B cell (primary cell): ENCODE results near the gene MAP7D1. TPM values are rescaled to one million over a fixed set of nuclear protein-coding genes. Genes with fewer than 3 reads are reported as not detected.

ENCODE experiments used
- ATAC-seq: fragments of 200-7000 bp; cut with Tn5 transposase; one replicate; pipeline ENCODE4 v1.10.0; 2021; ENCODE audit warnings: low read depth, mild to moderate bottlenecking, moderate number of reproducible peaks, moderate library complexity
- CTCF ChIA-PET: fragments of 350-600 bp; sonication (Branson Sonifier 250); formaldehyde crosslinking; loops from one replicate; lab custom pipeline; 2021; ENCODE audit warnings: antibody characterized with exemption, inconsistent platforms; lab: Charles Lee
- POLR2A ChIA-PET: fragments of 350-600 bp; sonication (Branson Sonifier 250); formaldehyde crosslinking; loops from one replicate; lab custom pipeline; 2021; ENCODE audit warnings: antibody characterized with exemption; lab: Charles Lee
- DNase-seq: peaks from one replicate; pipeline ENCODE4 v3.0.0; 2013
- H2AFZ ChIP-seq: 2 replicates; pipeline ENCODE4 v1.6.1; 2012; ENCODE audit warnings: mild to moderate bottlenecking, low read depth, low read length; ENCODE audit not compliant: insufficient read depth, poor library complexity, severe bottlenecking
- H3K27ac ChIP-seq, 2 donors: 1 replicate in 1 of 2; 2 replicates in 1 of 2; pipeline ENCODE4 v1.5.1; 2012 to 2013; ENCODE audit warnings: low read length in 2 of 2, mild to moderate bottlenecking in 2 of 2, moderate library complexity in 1 of 2
- H3K27me3 ChIP-seq, 4 experiments: fragments of 200-600 bp in 1 of 4; sonication (generic) in 1 of 4; replicated peaks in 1 of 4; 1 replicate in 2 of 4; 2 replicates in 2 of 4; pipeline versions ENCODE4 v1.6.1 to v1.7.0; 2013 to 2016; ENCODE audit warnings: low read length in 3 of 4, mild to moderate bottlenecking in 2 of 4, mixed read lengths in 1 of 4, moderate library complexity in 1 of 4; ENCODE audit not compliant: insufficient read depth in 4 of 4, control insufficient read depth in 3 of 4; ENCODE audit errors: control extremely low read depth in 1 of 4
- H3K36me3 ChIP-seq, 2 experiments: replicated peaks in 1 of 2; 1 replicate in 1 of 2; 2 replicates in 1 of 2; pipeline versions ENCODE4 v1.6.1 to v1.7.1; 2013; ENCODE audit warnings: low read length in 1 of 2; ENCODE audit not compliant: insufficient read depth in 2 of 2, control insufficient read depth in 1 of 2; ENCODE audit errors: control extremely low read depth in 1 of 2, extremely low read depth in 1 of 2
- H3K4me1 ChIP-seq, 2 donors: fragments of 200-600 bp in 1 of 2; sonication (generic) in 1 of 2; 1 replicate in 1 of 2; 2 replicates in 1 of 2; pipeline versions ENCODE4 v1.5.1 to v1.6.1; 2013 to 2017; ENCODE audit warnings: low read length in 2 of 2; ENCODE audit not compliant: control insufficient read depth in 2 of 2, insufficient read depth in 2 of 2
- H3K4me2 ChIP-seq: replicated peaks from 2 replicates; pipeline ENCODE3; 2012; ENCODE audit warnings: mild to moderate bottlenecking, low read depth, low read length; ENCODE audit not compliant: poor library complexity, severe bottlenecking
- H3K4me3 ChIP-seq, 5 experiments: fragments of 200-600 bp in 1 of 5; sonication (generic) in 1 of 5; 1 replicate in 3 of 5; 2 replicates in 2 of 5; pipeline versions ENCODE4 v1.5.1 to v1.7.0; 2011 to 2016; ENCODE audit warnings: low read length in 4 of 5, mild to moderate bottlenecking in 4 of 5, low read depth in 2 of 5, control low read depth in 1 of 5, moderate library complexity in 1 of 5; ENCODE audit not compliant: insufficient read depth in 1 of 5; ENCODE audit errors: control extremely low read depth in 1 of 5, extremely low read depth in 1 of 5
- H3K79me2 ChIP-seq: fragments of 200-600 bp; sonication (generic); one replicate; pipeline ENCODE4 v1.6.0; 2016; ENCODE audit warnings: low read length; ENCODE audit not compliant: control insufficient read depth, insufficient read depth
- H3K9ac ChIP-seq: fragments of 200-600 bp; sonication (generic); 2 replicates; pipeline ENCODE4 v1.6.1; 2017; ENCODE audit warnings: mild to moderate bottlenecking, low read length, moderate library complexity
- H3K9me3 ChIP-seq, 3 donors: one replicate each; pipeline versions ENCODE4 v1.6.1 to v1.7.1; 2013; ENCODE audit warnings: low read length in 2 of 3; ENCODE audit not compliant: control insufficient read depth in 2 of 3, insufficient read depth in 1 of 3; ENCODE audit errors: control extremely low read depth in 1 of 3
- H4K20me1 ChIP-seq: 2 replicates; pipeline ENCODE4 v1.6.0; 2012; ENCODE audit warnings: mild to moderate bottlenecking, low read length; ENCODE audit not compliant: insufficient read depth, control insufficient read depth, poor library complexity, severe bottlenecking
- H3K27ac Mint-ChIP-seq: one replicate; pipeline ENCODE4 v1.8.0; 2021; ENCODE audit warnings: mixed read lengths
- H3K27me3 Mint-ChIP-seq: one replicate; pipeline ENCODE4 v1.8.0; 2021; ENCODE audit warnings: mixed read lengths
- H3K4me1 Mint-ChIP-seq: one replicate; pipeline ENCODE4 v1.8.0; 2021; ENCODE audit warnings: mixed read lengths
- H3K4me3 Mint-ChIP-seq: one replicate; pipeline ENCODE4 v1.8.0; 2021; ENCODE audit warnings: mixed read lengths
- H3K9me3 Mint-ChIP-seq: one replicate; pipeline ENCODE4 v1.8.0; 2022; ENCODE audit warnings: mixed read lengths; ENCODE audit not compliant: insufficient read depth
- EZH2 ChIP-seq: IDR thresholded peaks from 2 replicates; pipeline ENCODE4 v1.6.1; 2012; ENCODE audit warnings: borderline replicate concordance, low read depth, mild to moderate bottlenecking, moderate library complexity, low read length; ENCODE audit not compliant: insufficient read depth, poor library complexity, severe bottlenecking
- WGBS: methylation state at CpG from one replicate; pipeline ENCODE4 v1.1.5; 2013; ENCODE audit warnings: missing lambda C conversion rate; ENCODE audit not compliant: insufficient coverage; 5-methylcytosine and 5-hydroxymethylcytosine counted together
- intact Hi-C: fragments of 100-400 bp; cut with micrococcal nuclease; formaldehyde crosslinking; loops from one replicate; pipeline ENCODE4 v1.10.0; 2022
- polyA plus RNA-seq: library from polyadenylated mRNA; depleted of rRNA; stranded (reverse); fragments of >200 nt; gene quantifications from 2 replicates; pipeline ENCODE4 v1.2.3, GENCODE V29; 2012
- total RNA-seq, 2 donors: library from RNA; stranded (reverse); fragments of 120-200 nt in 1 of 2; gene quantifications; 1 replicate in 1 of 2; 2 replicates in 1 of 2; pipeline versions ENCODE4 v1.2.3 to v1.2.4, GENCODE V29; 2013 to 2022
- TF ChIP-seq, protein P1 (sequence below): fragments of 200-600 bp; IDR thresholded peaks from one replicate; pipeline ENCODE4 v1.8.0; 2022; ENCODE audit warnings: antibody characterized with exemption, mild to moderate bottlenecking

Gene MAP7D1
- total and polyA plus RNA-seq, 2 donors (not counting 1 experiment from before 2014, with no cell fraction given): 44.2 to 65.2 TPM

DNA sequence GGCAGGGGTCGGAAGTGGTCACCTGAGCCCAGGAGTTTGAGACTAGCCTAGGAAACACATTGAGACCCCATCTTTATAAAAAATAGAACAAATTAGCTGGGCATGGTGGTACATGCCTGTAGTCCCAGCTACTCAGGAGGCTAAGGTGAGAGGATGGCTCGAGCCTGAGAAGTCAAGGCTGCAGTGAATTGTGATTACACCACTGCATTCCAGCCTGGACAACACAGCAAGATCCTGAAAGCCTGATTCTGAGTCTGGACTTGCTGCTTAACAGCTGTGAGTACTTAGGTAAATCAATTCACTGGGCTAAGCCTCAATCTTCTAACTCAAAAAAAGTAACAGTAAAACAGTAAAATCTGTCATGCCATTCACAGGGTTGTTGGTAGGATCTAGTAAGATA lies 11.5 kb upstream of the MAP7D1 start:
- ChIA-PET POLR2A (no interaction called here), CTCF (interaction anchor here (1.5 to 3.8 kb wide), 3 partner anchors 9 to 44 kb away, joined by 5 to 16 read pairs (median 14); no protein-coding TSS in a partner anchor)
- Histone ChIP-seq H3K4me1 (peaks cover 6 to 16% of the 10 kb centered on the region in 2 donors), H3K9me3 (no peaks in the 10 kb centered on the region), H3K36me3 (peaks cover 4 to 17% of the 10 kb centered on the region in 2 experiments), H2AFZ (no peak overlapping the region), H3K79me2 (peaks cover 82% of the 10 kb centered on the region), H4K20me1 (peaks cover 16% of the 10 kb centered on the region), H3K27ac (no peak overlapping the region), H3K4me3 (no peak overlapping the region), H3K4me2 (no peak overlapping the region), H3K9ac (no peak overlapping the region), H3K27me3 (no peaks in the 10 kb centered on the region)
- Mint-ChIP-seq H3K4me3 (no peak overlapping the region), H3K9me3 (no peaks in the 10 kb centered on the region), H3K27me3 (no peaks in the 10 kb centered on the region), H3K27ac (no peak overlapping the region), H3K4me1 (peaks cover 42% of the 10 kb centered on the region)
- TF ChIP-seq, protein P1, sequence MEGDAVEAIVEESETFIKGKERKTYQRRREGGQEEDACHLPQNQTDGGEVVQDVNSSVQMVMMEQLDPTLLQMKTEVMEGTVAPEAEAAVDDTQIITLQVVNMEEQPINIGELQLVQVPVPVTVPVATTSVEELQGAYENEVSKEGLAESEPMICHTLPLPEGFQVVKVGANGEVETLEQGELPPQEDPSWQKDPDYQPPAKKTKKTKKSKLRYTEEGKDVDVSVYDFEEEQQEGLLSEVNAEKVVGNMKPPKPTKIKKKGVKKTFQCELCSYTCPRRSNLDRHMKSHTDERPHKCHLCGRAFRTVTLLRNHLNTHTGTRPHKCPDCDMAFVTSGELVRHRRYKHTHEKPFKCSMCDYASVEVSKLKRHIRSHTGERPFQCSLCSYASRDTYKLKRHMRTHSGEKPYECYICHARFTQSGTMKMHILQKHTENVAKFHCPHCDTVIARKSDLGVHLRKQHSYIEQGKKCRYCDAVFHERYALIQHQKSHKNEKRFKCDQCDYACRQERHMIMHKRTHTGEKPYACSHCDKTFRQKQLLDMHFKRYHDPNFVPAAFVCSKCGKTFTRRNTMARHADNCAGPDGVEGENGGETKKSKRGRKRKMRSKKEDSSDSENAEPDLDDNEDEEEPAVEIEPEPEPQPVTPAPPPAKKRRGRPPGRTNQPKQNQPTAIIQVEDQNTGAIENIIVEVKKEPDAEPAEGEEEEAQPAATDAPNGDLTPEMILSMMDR: no peak
- TF ChIP-seq EZH2: no peak
- intact Hi-C loops: no loop called here
- ATAC-seq (no peak), DNase-seq (no peak)
- 100% methylated on average over 2 of the region's 2 CpGs for WGBS

DNA sequence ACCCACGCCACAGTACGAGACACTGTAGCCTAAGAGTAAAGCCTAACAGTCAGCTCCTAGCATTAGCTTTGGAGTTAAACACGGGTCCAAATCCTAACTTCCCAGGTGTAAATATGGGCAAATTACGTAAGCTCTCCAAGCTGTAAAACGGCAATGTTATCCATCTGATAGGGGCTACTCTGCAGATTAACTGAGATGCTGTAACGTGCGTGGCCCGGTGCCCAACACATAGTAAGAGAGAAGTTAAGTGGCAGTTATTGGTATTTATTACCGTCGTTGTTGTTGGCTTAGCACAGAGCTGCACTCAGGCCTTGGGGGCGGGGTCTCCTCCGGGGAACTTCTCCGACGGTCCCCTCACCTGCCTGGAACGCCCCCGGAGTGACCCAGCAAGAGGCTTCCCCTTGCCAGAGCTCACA lies 7.1 kb upstream of the MAP7D1 start:
- Mint-ChIP-seq H3K4me3 (peak overlapping the region; percentile 99), H3K27me3 (no peaks in the 10 kb centered on the region), H3K4me1 (peaks cover 61% of the 10 kb centered on the region), H3K27ac (peak overlapping the region; percentile 98), H3K9me3 (no peaks in the 10 kb centered on the region)
- H3K27ac ChIP-seq: peak overlapping the region; percentile 77 to 94
- 1% methylated on average over 16 of the region's 16 CpGs for WGBS
- H3K36me3 ChIP-seq: peaks cover 4 to 7% of the 10 kb centered on the region in 2 experiments
- CTCF ChIA-PET: interaction anchor here (0.5 to 9.5 kb wide), 30 partner anchors 13 to 315 kb away, joined by 3 to 187 read pairs (median 7); partner anchors contain the start of genes ADPRS, AGO1, LSM10 and MRPS15
- TF ChIP-seq, protein P1: no peak
- no peak for TF ChIP-seq EZH2
- peaks cover 57% of the 10 kb centered on the region for H3K79me2 ChIP-seq
- peaks cover 2% of the 10 kb centered on the region for H4K20me1 ChIP-seq
- intact Hi-C loops: loop anchor here (1.0 to 5.0 kb wide), 9 partner anchors 39 to 1543 kb away; partner anchors contain the start of genes ADPRS, CDCA8 and THRAP3
- H3K9me3 ChIP-seq: no peaks in the 10 kb centered on the region
- DNase-seq (no peak), ATAC-seq (no peak)
- H2AFZ ChIP-seq: peak overlapping the region; percentile 82
- H3K4me1 ChIP-seq: peaks cover 32 to 41% of the 10 kb centered on the region in 2 donors
- POLR2A ChIA-PET: interaction anchor here (0.6 to 2.7 kb wide), 10 partner anchors 13 to 315 kb away, joined by 3 to 27 read pairs (median 4); partner anchors contain the start of genes MRPS15 and THRAP3
- peak overlapping the region; percentile 82 for H3K4me2 ChIP-seq
- peak overlapping the region; percentile 77 for H3K9ac ChIP-seq
- peak overlapping the region; percentile 74 to 84 (median 83) for H3K4me3 ChIP-seq
- H3K27me3 ChIP-seq: no peaks in the 10 kb centered on the region
